PC-3 (cell line): ENCODE data around the gene LUC7L3. TPM values are rescaled to one million over a fixed set of nuclear protein-coding genes. Genes with fewer than 3 reads are reported as not detected.

Source experiments
- ATAC-seq: fragments of 200-7000 bp; cut with Tn5 transposase; 2 replicates; pipeline ENCODE4 v1.9.1; 2020; ENCODE audit warnings: mild to moderate bottlenecking, moderate library complexity
- BruUV-seq: library from RNA; stranded (reverse); fragments of 400-500 nt; replicated peaks from 2 replicates; lab custom pipeline; 2021; lab: Mats Ljungman, UMichigan
- CTCF ChIA-PET: fragments of 300-600 bp; sonication (Branson Sonifier 250); formaldehyde crosslinking; loops from one replicate; lab custom pipeline; 2022; ENCODE audit warnings: antibody characterized with exemption; lab: Charles Lee
- POLR2A ChIA-PET: fragments of 300-600 bp; sonication (Branson Sonifier 250); formaldehyde crosslinking; loops from one replicate; lab custom pipeline; 2022; ENCODE audit warnings: antibody characterized with exemption; ENCODE audit not compliant: unreplicated experiment; lab: Charles Lee
- DNase-seq: peaks from one replicate; pipeline ENCODE4 v3.0.0-alpha.2; 2015
- H2AFZ ChIP-seq: fragments of 300-600 bp; sonication (generic); 2 replicates; pipeline ENCODE4 v1.6.0; 2016; ENCODE audit warnings: antibody characterized with exemption, low read length
- H3F3A ChIP-seq: fragments of 300-600 bp; sonication (generic); one replicate; pipeline ENCODE4 v1.6.0; 2017; ENCODE audit warnings: antibody characterized with exemption, low read length, control low read depth, mild to moderate bottlenecking; ENCODE audit not compliant: unreplicated experiment
- H3K27ac ChIP-seq: fragments of 300-600 bp; sonication (generic); 2 replicates; pipeline ENCODE4 v1.5.1; 2016; ENCODE audit warnings: mild to moderate bottlenecking, low read length
- H3K27me3 ChIP-seq: fragments of 300-600 bp; sonication (generic); 2 replicates; pipeline ENCODE4 v1.6.1; 2016; ENCODE audit warnings: low read length, mixed read lengths
- H3K36me3 ChIP-seq: fragments of 300-600 bp; sonication (generic); 2 replicates; pipeline ENCODE4 v1.6.1; 2016; ENCODE audit warnings: low read depth, mixed run types, low read length, mixed read lengths
- H3K4me1 ChIP-seq: fragments of 300-600 bp; sonication (generic); 2 replicates; pipeline ENCODE4 v1.5.1; 2016; ENCODE audit warnings: low read length; ENCODE audit not compliant: insufficient read depth
- H3K4me2 ChIP-seq: fragments of 300-600 bp; sonication (generic); 2 replicates; pipeline ENCODE4 v1.6.0; 2016; ENCODE audit warnings: low read length
- H3K4me3 ChIP-seq: fragments of 300-600 bp; sonication (generic); 2 replicates; pipeline ENCODE4 v1.5.1; 2016; ENCODE audit warnings: mild to moderate bottlenecking, low read length, mixed read lengths
- H3K79me2 ChIP-seq: fragments of 300-600 bp; sonication (generic); 2 replicates; pipeline ENCODE4 v1.6.1; 2017; ENCODE audit warnings: low read length, mixed read lengths
- H3K9ac ChIP-seq: fragments of 300-600 bp; sonication (generic); 2 replicates; pipeline ENCODE4 v1.6.0; 2016; ENCODE audit warnings: mild to moderate bottlenecking, low read length
- H3K9me2 ChIP-seq: fragments of 300-600 bp; sonication (generic); replicated peaks from 2 replicates; pipeline ENCODE4 v1.6.1; 2016; ENCODE audit warnings: mixed run types, low read length, mixed read lengths
- H3K9me3 ChIP-seq: fragments of 300-600 bp; sonication (generic); 2 replicates; pipeline ENCODE4 v1.6.1; 2016; ENCODE audit warnings: low read length, mixed read lengths
- H4K20me1 ChIP-seq: fragments of 300-600 bp; sonication (generic); 2 replicates; pipeline ENCODE4 v1.6.1; 2016; ENCODE audit warnings: low read length, mixed read lengths
- EZH2 ChIP-seq: fragments of 300-600 bp; sonication (generic); IDR thresholded peaks from one replicate; pipeline ENCODE4 v1.6.1; 2017; ENCODE audit warnings: antibody characterized with exemption, mild to moderate bottlenecking, low read length; ENCODE audit not compliant: unreplicated experiment
- EZH2phosphoT487 ChIP-seq: fragments of 300-600 bp; sonication (generic); IDR thresholded peaks from 2 replicates; pipeline ENCODE4 v1.6.1; 2018; ENCODE audit warnings: mild to moderate bottlenecking, antibody characterized with exemption, low read length, borderline replicate concordance
- intact Hi-C: fragments of 100-400 bp; cut with micrococcal nuclease; formaldehyde crosslinking; loops from 2 replicates; pipeline ENCODE4 v1.9.0; 2023
- total RNA-seq: library from RNA; depleted of rRNA; stranded (reverse); fragments of >200 nt; gene quantifications from 2 replicates; pipeline ENCODE4 v1.2.3, GENCODE V29; 2014
- TF ChIP-seq, protein P1 (sequence below): fragments of 300-600 bp; sonication (generic); conservative IDR thresholded peaks from 2 replicates; pipeline ENCODE4 v1.5.1; 2017; ENCODE audit warnings: antibody characterized with exemption, low read depth, mild to moderate bottlenecking, low read length

LUC7L3 gene
- total RNA-seq, 1 experiment from 2014 or later, result 43.0 TPM

DNA sequence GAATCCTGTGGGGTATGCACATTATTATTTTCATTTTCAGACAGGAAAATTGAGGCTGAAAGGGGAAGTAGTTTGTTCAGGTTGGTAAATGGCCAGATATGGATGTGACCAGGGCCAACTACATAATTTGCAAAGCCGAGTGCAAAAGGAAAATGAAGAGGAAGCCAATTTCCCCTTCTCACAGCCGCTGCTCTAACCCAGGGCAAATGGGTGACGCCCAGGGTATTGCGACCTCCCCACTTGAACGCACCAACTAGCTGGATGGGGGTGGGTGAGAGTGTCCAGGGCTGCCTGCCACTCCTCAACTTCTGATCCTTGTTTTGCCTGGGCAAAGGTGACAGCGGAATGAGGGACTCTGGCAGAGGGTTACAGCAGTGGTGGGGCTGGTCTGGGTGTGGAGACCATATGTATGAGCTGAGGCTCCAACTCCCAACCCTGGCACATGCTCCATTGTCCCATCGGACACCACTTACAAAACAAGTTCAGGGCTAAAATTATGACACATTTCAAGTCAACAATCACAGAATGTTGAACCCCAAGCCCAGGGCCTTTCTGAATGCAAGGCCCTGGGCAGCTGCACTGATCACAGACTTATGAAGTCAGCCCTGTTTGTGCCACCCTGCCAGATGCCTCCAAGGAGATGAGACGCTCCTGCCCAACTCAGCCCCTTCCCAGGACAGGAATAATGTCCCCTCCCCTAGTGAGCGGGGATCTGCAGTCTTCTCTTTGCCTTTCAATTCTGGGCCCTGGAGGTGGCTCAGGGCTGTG is 46.2 kb downstream of the LUC7L3 start:
- ChIA-PET POLR2A (no interaction called here), CTCF (no interaction called here)
- Histone ChIP-seq H3K9me2 (no peaks in the 10 kb centered on the region), H3K36me3 (no peaks in the 10 kb centered on the region), H3K27ac (no peak overlapping the region), H4K20me1 (no peaks in the 10 kb centered on the region), H3K4me2 (no peak overlapping the region), H3K27me3 (no peaks in the 10 kb centered on the region), H3K9me3 (no peaks in the 10 kb centered on the region), H3K9ac (no peak overlapping the region), H3K4me1 (peaks cover 8% of the 10 kb centered on the region), H3K79me2 (no peaks in the 10 kb centered on the region), H2AFZ (no peak overlapping the region), H3K4me3 (no peak overlapping the region), H3F3A (no peaks in the 10 kb centered on the region)
- DNase-seq (no peak), ATAC-seq (no peak)
- intact Hi-C loops, result no loop called here
- TF ChIP-seq EZH2phosphoT487, result no peak
- TF ChIP-seq, protein P1, sequence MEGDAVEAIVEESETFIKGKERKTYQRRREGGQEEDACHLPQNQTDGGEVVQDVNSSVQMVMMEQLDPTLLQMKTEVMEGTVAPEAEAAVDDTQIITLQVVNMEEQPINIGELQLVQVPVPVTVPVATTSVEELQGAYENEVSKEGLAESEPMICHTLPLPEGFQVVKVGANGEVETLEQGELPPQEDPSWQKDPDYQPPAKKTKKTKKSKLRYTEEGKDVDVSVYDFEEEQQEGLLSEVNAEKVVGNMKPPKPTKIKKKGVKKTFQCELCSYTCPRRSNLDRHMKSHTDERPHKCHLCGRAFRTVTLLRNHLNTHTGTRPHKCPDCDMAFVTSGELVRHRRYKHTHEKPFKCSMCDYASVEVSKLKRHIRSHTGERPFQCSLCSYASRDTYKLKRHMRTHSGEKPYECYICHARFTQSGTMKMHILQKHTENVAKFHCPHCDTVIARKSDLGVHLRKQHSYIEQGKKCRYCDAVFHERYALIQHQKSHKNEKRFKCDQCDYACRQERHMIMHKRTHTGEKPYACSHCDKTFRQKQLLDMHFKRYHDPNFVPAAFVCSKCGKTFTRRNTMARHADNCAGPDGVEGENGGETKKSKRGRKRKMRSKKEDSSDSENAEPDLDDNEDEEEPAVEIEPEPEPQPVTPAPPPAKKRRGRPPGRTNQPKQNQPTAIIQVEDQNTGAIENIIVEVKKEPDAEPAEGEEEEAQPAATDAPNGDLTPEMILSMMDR, result no peak
- no peak for TF ChIP-seq EZH2
- no TSS peak for BruUV-seq

DNA sequence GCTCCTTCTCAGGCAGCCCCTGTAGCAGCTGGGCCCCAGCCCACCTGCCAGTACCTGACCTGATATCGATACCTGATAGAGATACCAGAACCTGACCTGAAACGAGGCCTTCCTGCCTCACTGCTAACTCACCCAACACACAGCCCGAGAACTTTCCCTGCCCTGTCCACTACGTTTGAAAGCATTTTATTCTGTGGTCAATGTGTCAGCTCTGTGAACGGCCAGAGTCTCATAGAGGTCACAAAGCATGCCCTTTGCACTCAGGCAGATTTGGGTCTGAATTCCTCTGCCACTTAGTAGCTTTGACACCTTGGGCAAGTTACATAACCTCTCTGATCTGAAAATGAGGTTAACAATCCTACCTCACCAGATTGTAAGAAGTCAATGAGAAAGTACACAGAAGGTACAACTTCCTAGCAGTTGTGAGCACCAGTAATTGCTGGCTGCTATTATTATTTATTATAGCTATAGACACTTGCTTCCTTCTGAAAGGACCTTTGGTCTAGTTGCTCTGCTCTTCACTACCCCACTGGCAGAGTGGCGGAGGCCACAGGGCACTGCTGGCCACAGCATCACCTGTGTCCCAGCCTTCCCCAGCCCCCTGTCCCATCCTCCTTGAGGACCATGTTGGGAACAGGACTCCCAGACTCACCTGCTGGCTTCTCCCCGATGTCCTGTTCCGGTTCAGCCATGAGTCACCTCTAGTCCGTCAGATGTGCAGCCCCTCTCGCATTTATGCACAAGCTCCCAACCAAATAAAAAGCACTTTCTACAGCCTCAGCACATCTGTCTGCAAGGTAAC is 47.0 kb downstream of the LUC7L3 start:
- Histone ChIP-seq H3K9me3 (no peaks in the 10 kb centered on the region), H2AFZ (no peak overlapping the region), H3K4me2 (no peak overlapping the region), H4K20me1 (no peaks in the 10 kb centered on the region), H3K4me3 (no peak overlapping the region), H3K27me3 (no peaks in the 10 kb centered on the region), H3K27ac (no peak overlapping the region), H3K9me2 (no peaks in the 10 kb centered on the region), H3K36me3 (no peaks in the 10 kb centered on the region), H3K79me2 (no peaks in the 10 kb centered on the region), H3K9ac (no peak overlapping the region), H3F3A (no peaks in the 10 kb centered on the region), H3K4me1 (peaks cover 8% of the 10 kb centered on the region)
- no peak for TF ChIP-seq EZH2phosphoT487
- no peak for TF ChIP-seq EZH2
- TF ChIP-seq, protein P1, result no peak
- no TSS peak for BruUV-seq
- DNase-seq (no peak), ATAC-seq (no peak)
- ChIA-PET POLR2A (no interaction called here), CTCF (no interaction called here)
- intact Hi-C loops, result no loop called here

DNA sequence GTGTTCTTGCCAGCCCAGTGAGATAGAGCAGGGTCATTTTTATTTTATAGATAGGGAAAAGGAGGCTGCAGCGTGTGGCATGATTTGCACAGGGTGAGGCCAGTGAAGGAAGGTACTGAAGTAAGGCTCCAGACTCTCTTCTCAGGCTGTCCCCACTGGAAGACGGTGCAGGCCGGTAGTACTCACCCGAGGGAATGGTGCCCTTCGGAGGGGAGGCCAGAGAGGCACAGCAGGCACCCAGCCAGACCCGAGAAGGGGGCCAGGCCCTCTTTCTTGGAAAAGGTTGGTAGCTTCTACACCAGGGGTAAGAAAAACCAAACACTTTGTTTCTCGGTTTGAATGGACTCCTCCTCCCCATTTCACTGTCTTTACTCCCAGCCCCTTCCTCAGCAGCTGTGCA is 47.6 kb downstream of the LUC7L3 start:
- H3K4me2 ChIP-seq, result no peak overlapping the region
- no peaks in the 10 kb centered on the region for H4K20me1 ChIP-seq
- no TSS peak for BruUV-seq
- H3K4me3 ChIP-seq, result no peak overlapping the region
- no peaks in the 10 kb centered on the region for H3K36me3 ChIP-seq
- TF ChIP-seq EZH2, result no peak
- TF ChIP-seq EZH2phosphoT487, result no peak
- TF ChIP-seq, protein P1, result no peak
- no peak for ATAC-seq
- no peaks in the 10 kb centered on the region for H3K27me3 ChIP-seq
- H3F3A ChIP-seq, result no peaks in the 10 kb centered on the region
- H3K4me1 ChIP-seq, result peaks cover 8% of the 10 kb centered on the region
- no peak overlapping the region for H3K9ac ChIP-seq
- DNase-seq, result no peak
- H3K9me3 ChIP-seq, result no peaks in the 10 kb centered on the region
- ChIA-PET POLR2A (no interaction called here), CTCF (no interaction called here)
- intact Hi-C loops, result no loop called here
- 0 out of 2 replicates have a peak overlapping the region, but pooled peaks have one; percentile 12 for H2AFZ ChIP-seq
- no peak overlapping the region for H3K27ac ChIP-seq
- H3K79me2 ChIP-seq, result no peaks in the 10 kb centered on the region
- H3K9me2 ChIP-seq, result no peaks in the 10 kb centered on the region
